WTC11 (cell line): ENCODE measurements around the gene NUP98. TPM values are rescaled to one million over a fixed set of nuclear protein-coding genes. Genes with fewer than 3 reads are reported as not detected.

ENCODE experiments used
- ATAC-seq: fragments of 200-7000 bp; cut with Tn5 transposase; 2 replicates; pipeline ENCODE4 v1.10.0; 2021; ENCODE audit warnings: mild to moderate bottlenecking, moderate library complexity
- CTCF ChIA-PET: fragments of 300-600 bp; sonication (Branson Sonifier 250); formaldehyde crosslinking; loops from one replicate; lab custom pipeline; 2021; ENCODE audit warnings: antibody characterized with exemption; lab: Charles Lee
- POLR2A ChIA-PET: fragments of 350-600 bp; sonication (Branson Sonifier 250); formaldehyde crosslinking; loops from one replicate; lab custom pipeline; 2021; ENCODE audit warnings: antibody characterized with exemption; lab: Charles Lee
- DNase-seq: peaks from one replicate; pipeline ENCODE4 v3.0.0; 2021; ENCODE audit warnings: low spot score
- H3K27ac Mint-ChIP-seq: 2 replicates; pipeline ENCODE4 v1.8.0; 2021; ENCODE audit warnings: mixed read lengths
- H3K27me3 Mint-ChIP-seq: 2 replicates; pipeline ENCODE4 v1.8.0; 2021; ENCODE audit warnings: low read depth, mild to moderate bottlenecking, moderate library complexity, mixed read lengths
- H3K36me3 Mint-ChIP-seq: 2 replicates; pipeline ENCODE4 v1.8.0; 2021; ENCODE audit warnings: mixed read lengths
- H3K4me1 Mint-ChIP-seq: 2 replicates; pipeline ENCODE4 v1.8.0; 2022; ENCODE audit warnings: mixed read lengths
- H3K4me3 Mint-ChIP-seq: 2 replicates; pipeline ENCODE4 v1.8.0; 2021; ENCODE audit warnings: mild to moderate bottlenecking, moderate library complexity, mixed read lengths
- H3K9me3 Mint-ChIP-seq: 2 replicates; pipeline ENCODE4 v1.8.0; 2021; ENCODE audit warnings: mixed read lengths
- ATF1 ChIP-seq: sonication (generic); formaldehyde crosslinking; IDR thresholded peaks from 2 replicates; pipeline ENCODE4 v1.8.1; 2023; ENCODE audit warnings: mild to moderate bottlenecking, moderate library complexity, missing genetic modification reagents
- ESRRA ChIP-seq: sonication (generic); formaldehyde crosslinking; IDR thresholded peaks from 2 replicates; pipeline ENCODE4 v1.8.1; 2022; ENCODE audit warnings: mild to moderate bottlenecking, missing genetic modification reagents, borderline replicate concordance
- HMGA2 ChIP-seq: fragments of 250-450 bp; sonication (Bioruptor Pico); IDR thresholded peaks from 2 replicates; pipeline ENCODE4 v1.4.0; 2021; ENCODE audit warnings: mild to moderate bottlenecking, moderate library complexity
- NFATC4 ChIP-seq: fragments of 250-450 bp; sonication (Bioruptor Pico); IDR thresholded peaks from 2 replicates; pipeline ENCODE4 v1.9.0; 2021; ENCODE audit warnings: mild to moderate bottlenecking
- ZNF423 ChIP-seq: fragments of 250-450 bp; sonication (Bioruptor Pico); IDR thresholded peaks from 2 replicates; pipeline ENCODE4 v2.1.2; 2022; ENCODE audit warnings: mild to moderate bottlenecking, moderate library complexity
- ZNF671 ChIP-seq: fragments of 250-450 bp; sonication (Bioruptor Pico); IDR thresholded peaks from 2 replicates; pipeline ENCODE4 v1.8.0; 2021; ENCODE audit warnings: mild to moderate bottlenecking
- total RNA-seq: library from RNA; stranded (reverse); gene quantifications from 3 replicates; pipeline ENCODE4 v1.2.3, GENCODE V29; 2021
- TF ChIP-seq, protein P1 (sequence below): fragments of 250-450 bp; sonication (Bioruptor Pico); IDR thresholded peaks from 2 replicates; pipeline ENCODE4 v1.9.0; 2021; ENCODE audit warnings: mild to moderate bottlenecking
- TF ChIP-seq, protein P2 (sequence below): sonication (generic); formaldehyde crosslinking; IDR thresholded peaks from 2 replicates; pipeline ENCODE4 v1.8.1; 2023; ENCODE audit warnings: mild to moderate bottlenecking, missing genetic modification reagents
- TF ChIP-seq, protein P3 (sequence below): fragments of 250-450 bp; sonication (Bioruptor Pico); IDR thresholded peaks from 2 replicates; pipeline ENCODE4 v1.9.0; 2021; ENCODE audit warnings: moderate library complexity, mild to moderate bottlenecking, inconsistent platforms, borderline replicate concordance
- TF ChIP-seq, protein P4 (sequence below): fragments of 200-600 bp; IDR thresholded peaks from 2 replicates; pipeline ENCODE4 v1.8.0; 2022; ENCODE audit warnings: antibody characterized with exemption
- TF ChIP-seq, protein P5 (sequence below): sonication (generic); formaldehyde crosslinking; IDR thresholded peaks from 2 replicates; pipeline ENCODE4 v1.8.0; 2022; ENCODE audit warnings: mild to moderate bottlenecking, missing genetic modification reagents
- TF ChIP-seq, protein P6 (sequence below): sonication (generic); formaldehyde crosslinking; IDR thresholded peaks from 2 replicates; pipeline ENCODE4 v1.8.1; 2022; ENCODE audit warnings: low read depth, mild to moderate bottlenecking, moderate library complexity, missing genetic modification reagents, borderline replicate concordance
- TF ChIP-seq, protein P7 (sequence below): fragments of 250-450 bp; sonication (Bioruptor Pico); IDR thresholded peaks from 2 replicates; pipeline ENCODE4 v1.9.0; 2021; ENCODE audit warnings: mild to moderate bottlenecking

NUP98 gene
- total RNA-seq, 1 experiment from 2014 or later, result 81.4 TPM

DNA sequence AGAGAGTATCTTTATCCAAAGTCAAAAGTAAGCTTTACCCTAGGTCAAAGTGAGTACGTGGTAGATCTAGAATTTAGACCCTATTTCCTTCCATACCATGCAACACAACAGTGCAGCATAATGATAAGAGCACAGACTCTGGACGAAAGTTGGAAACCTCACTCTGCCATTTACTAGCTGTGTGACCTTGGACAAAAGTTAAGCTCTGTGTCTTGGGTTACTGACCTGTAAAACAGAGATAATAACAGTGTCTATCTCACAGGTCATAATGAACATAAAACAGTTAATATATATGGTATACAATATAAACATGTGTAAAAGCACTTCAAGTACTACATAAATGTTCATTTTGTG, 112.6 kb downstream of the NUP98 start:
- CTCF ChIA-PET, result no interaction called here
- no peaks in the 10 kb centered on the region for H3K9me3 Mint-ChIP-seq
- no peaks in the 10 kb centered on the region for H3K4me1 Mint-ChIP-seq
- no peak overlapping the region for H3K4me3 Mint-ChIP-seq
- no peak overlapping the region for H3K27ac Mint-ChIP-seq
- DNase-seq, result no peak
- POLR2A ChIA-PET, result no interaction called here
- no peaks in the 10 kb centered on the region for H3K27me3 Mint-ChIP-seq
- TF ChIP-seq, protein P1, sequence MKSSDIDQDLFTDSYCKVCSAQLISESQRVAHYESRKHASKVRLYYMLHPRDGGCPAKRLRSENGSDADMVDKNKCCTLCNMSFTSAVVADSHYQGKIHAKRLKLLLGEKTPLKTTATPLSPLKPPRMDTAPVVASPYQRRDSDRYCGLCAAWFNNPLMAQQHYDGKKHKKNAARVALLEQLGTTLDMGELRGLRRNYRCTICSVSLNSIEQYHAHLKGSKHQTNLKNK (CRISPR knock-in tag), result no peak
- TF ChIP-seq ZNF671 (CRISPR knock-in tag) (no peak), ZNF423 (no peak), ESRRA (CRISPR knock-in tag) (no peak), NFATC4 (CRISPR knock-in tag) (no peak), HMGA2 (CRISPR knock-in tag) (no peak), ATF1 (no peak)
- TF ChIP-seq, protein P2, sequence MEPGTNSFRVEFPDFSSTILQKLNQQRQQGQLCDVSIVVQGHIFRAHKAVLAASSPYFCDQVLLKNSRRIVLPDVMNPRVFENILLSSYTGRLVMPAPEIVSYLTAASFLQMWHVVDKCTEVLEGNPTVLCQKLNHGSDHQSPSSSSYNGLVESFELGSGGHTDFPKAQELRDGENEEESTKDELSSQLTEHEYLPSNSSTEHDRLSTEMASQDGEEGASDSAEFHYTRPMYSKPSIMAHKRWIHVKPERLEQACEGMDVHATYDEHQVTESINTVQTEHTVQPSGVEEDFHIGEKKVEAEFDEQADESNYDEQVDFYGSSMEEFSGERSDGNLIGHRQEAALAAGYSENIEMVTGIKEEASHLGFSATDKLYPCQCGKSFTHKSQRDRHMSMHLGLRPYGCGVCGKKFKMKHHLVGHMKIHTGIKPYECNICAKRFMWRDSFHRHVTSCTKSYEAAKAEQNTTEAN (CRISPR knock-in tag), result no peak
- TF ChIP-seq, protein P3, sequence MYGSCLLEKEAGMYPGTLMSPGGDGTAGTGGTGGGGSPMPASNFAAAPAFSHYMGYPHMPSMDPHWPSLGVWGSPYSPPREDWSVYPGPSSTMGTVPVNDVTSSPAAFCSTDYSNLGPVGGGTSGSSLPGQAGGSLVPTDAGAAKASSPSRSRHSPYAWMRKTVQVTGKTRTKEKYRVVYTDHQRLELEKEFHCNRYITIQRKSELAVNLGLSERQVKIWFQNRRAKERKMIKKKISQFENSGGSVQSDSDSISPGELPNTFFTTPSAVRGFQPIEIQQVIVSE (CRISPR knock-in tag), result no peak
- TF ChIP-seq, protein P4, sequence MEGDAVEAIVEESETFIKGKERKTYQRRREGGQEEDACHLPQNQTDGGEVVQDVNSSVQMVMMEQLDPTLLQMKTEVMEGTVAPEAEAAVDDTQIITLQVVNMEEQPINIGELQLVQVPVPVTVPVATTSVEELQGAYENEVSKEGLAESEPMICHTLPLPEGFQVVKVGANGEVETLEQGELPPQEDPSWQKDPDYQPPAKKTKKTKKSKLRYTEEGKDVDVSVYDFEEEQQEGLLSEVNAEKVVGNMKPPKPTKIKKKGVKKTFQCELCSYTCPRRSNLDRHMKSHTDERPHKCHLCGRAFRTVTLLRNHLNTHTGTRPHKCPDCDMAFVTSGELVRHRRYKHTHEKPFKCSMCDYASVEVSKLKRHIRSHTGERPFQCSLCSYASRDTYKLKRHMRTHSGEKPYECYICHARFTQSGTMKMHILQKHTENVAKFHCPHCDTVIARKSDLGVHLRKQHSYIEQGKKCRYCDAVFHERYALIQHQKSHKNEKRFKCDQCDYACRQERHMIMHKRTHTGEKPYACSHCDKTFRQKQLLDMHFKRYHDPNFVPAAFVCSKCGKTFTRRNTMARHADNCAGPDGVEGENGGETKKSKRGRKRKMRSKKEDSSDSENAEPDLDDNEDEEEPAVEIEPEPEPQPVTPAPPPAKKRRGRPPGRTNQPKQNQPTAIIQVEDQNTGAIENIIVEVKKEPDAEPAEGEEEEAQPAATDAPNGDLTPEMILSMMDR, result no peak
- TF ChIP-seq, protein P5, sequence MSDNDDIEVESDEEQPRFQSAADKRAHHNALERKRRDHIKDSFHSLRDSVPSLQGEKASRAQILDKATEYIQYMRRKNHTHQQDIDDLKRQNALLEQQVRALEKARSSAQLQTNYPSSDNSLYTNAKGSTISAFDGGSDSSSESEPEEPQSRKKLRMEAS (CRISPR knock-in tag), result no peak
- TF ChIP-seq, protein P6, sequence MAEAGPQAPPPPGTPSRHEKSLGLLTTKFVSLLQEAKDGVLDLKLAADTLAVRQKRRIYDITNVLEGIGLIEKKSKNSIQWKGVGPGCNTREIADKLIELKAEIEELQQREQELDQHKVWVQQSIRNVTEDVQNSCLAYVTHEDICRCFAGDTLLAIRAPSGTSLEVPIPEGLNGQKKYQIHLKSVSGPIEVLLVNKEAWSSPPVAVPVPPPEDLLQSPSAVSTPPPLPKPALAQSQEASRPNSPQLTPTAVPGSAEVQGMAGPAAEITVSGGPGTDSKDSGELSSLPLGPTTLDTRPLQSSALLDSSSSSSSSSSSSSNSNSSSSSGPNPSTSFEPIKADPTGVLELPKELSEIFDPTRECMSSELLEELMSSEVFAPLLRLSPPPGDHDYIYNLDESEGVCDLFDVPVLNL (CRISPR knock-in tag), result no peak
- H3K36me3 Mint-ChIP-seq, result peaks cover 71% of the 10 kb centered on the region
- no peak for ATAC-seq

DNA sequence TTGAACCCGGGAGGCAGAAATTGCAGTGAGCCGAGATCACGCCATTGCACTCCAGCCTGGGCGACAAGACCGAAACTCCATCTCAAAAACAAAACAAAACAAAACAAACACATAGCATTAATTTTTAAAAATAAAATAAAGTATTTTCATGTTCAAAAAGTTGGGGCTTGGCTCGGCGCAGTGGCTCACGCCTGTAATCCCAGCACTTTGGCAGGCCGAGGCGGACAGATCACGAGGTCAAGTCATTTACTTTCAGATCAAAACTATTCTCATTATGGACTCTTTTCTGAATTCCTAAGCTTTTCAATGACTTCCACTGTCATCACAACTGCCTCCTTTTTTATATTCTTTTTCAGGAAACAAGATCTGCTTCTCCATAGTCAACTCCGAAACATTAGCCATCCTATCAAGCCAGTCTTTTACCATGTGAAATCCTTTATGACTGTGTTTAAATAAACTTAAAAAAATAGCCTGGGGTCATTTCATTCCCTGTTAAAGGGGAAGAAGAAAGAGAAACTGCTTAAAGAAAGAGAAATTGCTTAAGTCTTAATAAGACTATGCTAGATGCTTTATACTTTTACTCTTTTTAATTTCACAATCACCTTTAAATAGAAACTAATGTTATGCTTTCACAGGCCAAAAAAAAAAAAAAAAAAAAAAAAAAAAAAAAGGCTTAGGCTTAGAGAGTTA, 113.1 kb downstream of the NUP98 start:
- Mint-ChIP-seq H3K27ac (no peak overlapping the region), H3K9me3 (no peaks in the 10 kb centered on the region), H3K4me1 (no peaks in the 10 kb centered on the region), H3K36me3 (peaks cover 75% of the 10 kb centered on the region), H3K4me3 (no peak overlapping the region), H3K27me3 (no peaks in the 10 kb centered on the region)
- TF ChIP-seq, protein P7, sequence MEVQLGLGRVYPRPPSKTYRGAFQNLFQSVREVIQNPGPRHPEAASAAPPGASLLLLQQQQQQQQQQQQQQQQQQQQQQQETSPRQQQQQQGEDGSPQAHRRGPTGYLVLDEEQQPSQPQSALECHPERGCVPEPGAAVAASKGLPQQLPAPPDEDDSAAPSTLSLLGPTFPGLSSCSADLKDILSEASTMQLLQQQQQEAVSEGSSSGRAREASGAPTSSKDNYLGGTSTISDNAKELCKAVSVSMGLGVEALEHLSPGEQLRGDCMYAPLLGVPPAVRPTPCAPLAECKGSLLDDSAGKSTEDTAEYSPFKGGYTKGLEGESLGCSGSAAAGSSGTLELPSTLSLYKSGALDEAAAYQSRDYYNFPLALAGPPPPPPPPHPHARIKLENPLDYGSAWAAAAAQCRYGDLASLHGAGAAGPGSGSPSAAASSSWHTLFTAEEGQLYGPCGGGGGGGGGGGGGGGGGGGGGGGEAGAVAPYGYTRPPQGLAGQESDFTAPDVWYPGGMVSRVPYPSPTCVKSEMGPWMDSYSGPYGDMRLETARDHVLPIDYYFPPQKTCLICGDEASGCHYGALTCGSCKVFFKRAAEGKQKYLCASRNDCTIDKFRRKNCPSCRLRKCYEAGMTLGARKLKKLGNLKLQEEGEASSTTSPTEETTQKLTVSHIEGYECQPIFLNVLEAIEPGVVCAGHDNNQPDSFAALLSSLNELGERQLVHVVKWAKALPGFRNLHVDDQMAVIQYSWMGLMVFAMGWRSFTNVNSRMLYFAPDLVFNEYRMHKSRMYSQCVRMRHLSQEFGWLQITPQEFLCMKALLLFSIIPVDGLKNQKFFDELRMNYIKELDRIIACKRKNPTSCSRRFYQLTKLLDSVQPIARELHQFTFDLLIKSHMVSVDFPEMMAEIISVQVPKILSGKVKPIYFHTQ (CRISPR knock-in tag), result no peak
- ChIA-PET POLR2A (no interaction called here), CTCF (no interaction called here)
- DNase-seq (no peak), ATAC-seq (no peak)
